Mesothelial cell of epicardium (in vitro differentiated cells): Measurements from ENCODE around the gene MLLT10. TPM values are rescaled to one million over a fixed set of nuclear protein-coding genes. Genes with fewer than 3 reads are reported as not detected.

Source experiments
- DNase-seq, 2 experiments: peaks; one replicate each; pipeline ENCODE4 v3.0.0; 2021; ENCODE audit warnings: low spot score in 2 of 2; ENCODE audit not compliant: unreplicated experiment in 2 of 2
- H3K27ac Mint-ChIP-seq: 2 replicates; pipeline ENCODE4 v1.8.0; 2021; ENCODE audit warnings: mixed read lengths
- H3K27me3 Mint-ChIP-seq: 2 replicates; pipeline ENCODE4 v1.8.0; 2021; ENCODE audit warnings: low read depth, mixed read lengths
- H3K36me3 Mint-ChIP-seq: 2 replicates; pipeline ENCODE4 v1.8.0; 2021; ENCODE audit warnings: mixed read lengths
- H3K4me1 Mint-ChIP-seq: 2 replicates; pipeline ENCODE4 v1.8.0; 2021; ENCODE audit warnings: mixed read lengths
- H3K4me3 Mint-ChIP-seq: 2 replicates; pipeline ENCODE4 v1.8.0; 2021; ENCODE audit warnings: mild to moderate bottlenecking, moderate library complexity, mixed read lengths
- H3K9me3 Mint-ChIP-seq: 2 replicates; pipeline ENCODE4 v1.8.0; 2021; ENCODE audit warnings: mixed read lengths
- CTCF ChIP-seq: fragments of 200-600 bp; sonication (generic); IDR thresholded peaks from one replicate; pipeline ENCODE4 v1.5.0; 2021; ENCODE audit warnings: antibody characterized with exemption; ENCODE audit not compliant: unreplicated experiment
- total RNA-seq: library from RNA; stranded (reverse); gene quantifications from 3 replicates; pipeline ENCODE4 v1.2.1, GENCODE V29; 2021

Gene MLLT10
- total RNA-seq, 1 donor from 2014 or later: 62.5 TPM

GRCh38 chr10:21688870-21689269, 154.8 kb downstream of the MLLT10 start:
- Mint-ChIP-seq H3K4me1 (peaks cover 28% of the 10 kb centered on the region), H3K4me3 (no peak overlapping the region), H3K27ac (no peak overlapping the region), H3K36me3 (peaks cover 20% of the 10 kb centered on the region), H3K9me3 (peaks cover 5% of the 10 kb centered on the region), H3K27me3 (no peaks in the 10 kb centered on the region)
- no peak for DNase-seq
- no peak for TF ChIP-seq CTCF

GRCh38 chr10:21689881-21690280, 155.8 kb downstream of the MLLT10 start:
- no peak overlapping the region for H3K4me3 Mint-ChIP-seq
- DNase-seq: no peak
- no peaks in the 10 kb centered on the region for H3K27me3 Mint-ChIP-seq
- H3K27ac Mint-ChIP-seq: peak overlapping the region; percentile 62
- H3K36me3 Mint-ChIP-seq: peaks cover 10% of the 10 kb centered on the region
- H3K4me1 Mint-ChIP-seq: peaks cover 38% of the 10 kb centered on the region
- peaks cover 1% of the 10 kb centered on the region for H3K9me3 Mint-ChIP-seq
- TF ChIP-seq CTCF: no peak

GRCh38 chr10:21692916-21693315, 158.9 kb downstream of the MLLT10 start:
- peaks cover 13% of the 10 kb centered on the region for H3K36me3 Mint-ChIP-seq
- peaks cover under 1% of the 10 kb centered on the region for H3K9me3 Mint-ChIP-seq
- no peak for DNase-seq
- H3K27ac Mint-ChIP-seq: no peak overlapping the region
- H3K4me3 Mint-ChIP-seq: no peak overlapping the region
- TF ChIP-seq CTCF: no peak
- peaks cover 42% of the 10 kb centered on the region for H3K4me1 Mint-ChIP-seq
- no peaks in the 10 kb centered on the region for H3K27me3 Mint-ChIP-seq

GRCh38 chr10:21693418-21693817, 159.4 kb downstream of the MLLT10 start:
- H3K4me3 Mint-ChIP-seq: no peak overlapping the region
- TF ChIP-seq CTCF: no peak
- no peak for DNase-seq
- no peak overlapping the region for H3K27ac Mint-ChIP-seq
- peaks cover 18% of the 10 kb centered on the region for H3K36me3 Mint-ChIP-seq
- H3K4me1 Mint-ChIP-seq: peaks cover 42% of the 10 kb centered on the region
- no peaks in the 10 kb centered on the region for H3K27me3 Mint-ChIP-seq
- H3K9me3 Mint-ChIP-seq: peaks cover 5% of the 10 kb centered on the region

- H3K36me3 Mint-ChIP-seq: peaks cover 29% of the 10 kb centered on the region
- TF ChIP-seq CTCF: no peak
- no peaks in the 10 kb centered on the region for H3K27me3 Mint-ChIP-seq
- H3K9me3 Mint-ChIP-seq: peaks cover 15% of the 10 kb centered on the region
- H3K4me1 Mint-ChIP-seq: peaks cover 34% of the 10 kb centered on the region
- DNase-seq: no peak
- peak overlapping the region; percentile 3 for H3K27ac Mint-ChIP-seq
- no peak overlapping the region for H3K4me3 Mint-ChIP-seq
Measured at GRCh38 chr10:21694631-21695030, 160.6 kb downstream of the MLLT10 start.

- peaks cover 20% of the 10 kb centered on the region for H3K4me1 Mint-ChIP-seq
- no peak overlapping the region for H3K4me3 Mint-ChIP-seq
- no peak for DNase-seq
- no peaks in the 10 kb centered on the region for H3K27me3 Mint-ChIP-seq
- peaks cover 45% of the 10 kb centered on the region for H3K36me3 Mint-ChIP-seq
- H3K27ac Mint-ChIP-seq: no peak overlapping the region
- H3K9me3 Mint-ChIP-seq: peaks cover 32% of the 10 kb centered on the region
- no peak for TF ChIP-seq CTCF
Measured at GRCh38 chr10:21696302-21696701, 162.3 kb downstream of the MLLT10 start.
